ENCODE measurements around the gene GATD1.

GATD1 gene

GRCh38 chr11:779955-780532 lies 2.8 kb upstream of the GATD1 start:
- H3K36me3 ChIP-seq (ENCODE audit: control insufficient read depth in 2 of 2, insufficient read depth in 1 of 2, low read length in 2 of 2): peaks cover 0 to 48% of the 10 kb centered on the region in 2 experiments; a peak in 2 of 3 replicates
- no peaks in the 10 kb centered on the region; the same call in 1 of the 2 replicates for H3K4me1 ChIP-seq (ENCODE audit: control insufficient read depth, insufficient read depth, low read length)
- no peak overlapping the region for H3K27ac ChIP-seq (ENCODE audit: extremely low read depth, low read depth, low read length)
- H3K4me3 ChIP-seq (ENCODE audit: low read depth, low read length): no peak overlapping the region
- ChIA-PET CTCF (no interaction called here), POLR2A (interaction anchor here (2.1 kb wide), 1 partner anchor 10 kb away, joined by 6 read pairs; the partner anchor contains the start of gene CEND1)
- no peaks in the 10 kb centered on the region for H3K9me3 ChIP-seq (ENCODE audit: control insufficient read depth, insufficient read depth, low read depth, low read length)
- no peak for TF ChIP-seq ZSCAN18 (tag by site-specific recombination; IDR thresholded peaks at IDR 0.05)
- no peak for TF ChIP-seq ZNF561 (tag by site-specific recombination; IDR thresholded peaks at IDR 0.05; ENCODE audit: borderline replicate concordance)
- TF ChIP-seq WT1 (tag by site-specific recombination; IDR thresholded peaks at IDR 0.05): no peak
- TF ChIP-seq ZNF366 (tag by site-specific recombination; conservative IDR thresholded peaks at IDR 0.05): no peak
- no peak for TF ChIP-seq SALL2 (tag by site-specific recombination; IDR thresholded peaks at IDR 0.05; ENCODE audit: borderline replicate concordance)
- no peak for TF ChIP-seq ZNF132 (tag by site-specific recombination; IDR thresholded peaks at IDR 0.05; ENCODE audit: borderline replicate concordance)
- TF ChIP-seq PRDM6 (tag by site-specific recombination; IDR thresholded peaks at IDR 0.05): no peak
- TF ChIP-seq ZNF521 (tag by site-specific recombination; IDR thresholded peaks at IDR 0.05): no peak
- no peak for TF ChIP-seq ZNF146 (tag by site-specific recombination; IDR thresholded peaks at IDR 0.05)
- TF ChIP-seq ZNF707 (tag by site-specific recombination; IDR thresholded peaks at IDR 0.05): no peak
- no peak for TF ChIP-seq ZNF585B (tag by site-specific recombination; IDR thresholded peaks at IDR 0.05)
- TF ChIP-seq RBAK (tag by site-specific recombination; IDR thresholded peaks at IDR 0.05): no peak

- H3K36me3 ChIP-seq (ENCODE audit: control insufficient read depth in 2 of 2, insufficient read depth in 1 of 2, low read length in 2 of 2): peaks cover 0 to 54% of the 10 kb centered on the region in 2 experiments; a peak in 2 of 3 replicates
- ChIA-PET CTCF (no interaction called here), POLR2A (interaction anchor here (0.8 to 2.1 kb wide), 3 partner anchors 11 to 64 kb away, joined by 3 to 6 read pairs (median 3); partner anchors contain the start of genes CEND1 and TSPAN4)
- no peaks in the 10 kb centered on the region for H3K9me3 ChIP-seq (ENCODE audit: control insufficient read depth, insufficient read depth, low read depth, low read length)
- H3K27ac ChIP-seq (ENCODE audit: extremely low read depth, low read depth, low read length): no peak overlapping the region
- TF ChIP-seq SCRT2 (tag by site-specific recombination; IDR thresholded peaks at IDR 0.05) (peak; percentile 43; the same call in 1 of the 2 replicates), ZIC2 (tag by site-specific recombination; IDR thresholded peaks at IDR 0.05) (peak; percentile 54; the same call in 1 of the 2 replicates), HIC1 (tag by site-specific recombination; IDR thresholded peaks at IDR 0.05) (0 out of 2 replicates have a peak, but pooled peaks have one; percentile 10), ZNF423 (tag by site-specific recombination; IDR thresholded peaks at IDR 0.05) (no peak), EGR2 (tag by site-specific recombination; IDR thresholded peaks at IDR 0.05; ENCODE audit: low read depth) (no peak)
- H3K4me1 ChIP-seq (ENCODE audit: control insufficient read depth, insufficient read depth, low read length): no peaks in the 10 kb centered on the region; the same call in 1 of the 2 replicates
- H3K4me3 ChIP-seq (ENCODE audit: low read depth, low read length): no peak overlapping the region
These were observed 2.0 kb upstream of the GATD1 start for GRCh38 chr11:778976-779954.

All from HEK293 (cell line).